Fibroblast of lung (primary cell): ENCODE data around the gene GAB1. TPM values are rescaled to one million over a fixed set of nuclear protein-coding genes. Genes with fewer than 3 reads are reported as not detected.

Experiments
- DNase-seq, 2 donors: peaks; one replicate each; pipeline versions ENCODE4 v3.0.0 to v3.0.0-alpha.2; 2010; ENCODE audit warnings: low read depth in 2 of 2
- H2AFZ ChIP-seq: 2 replicates; pipeline ENCODE4 v1.5.1; 2012; ENCODE audit warnings: low read length, control low read depth, inconsistent platforms
- H3K27ac ChIP-seq: 2 replicates; pipeline ENCODE4 v1.5.1; 2011; ENCODE audit warnings: low read length, control low read depth; ENCODE audit not compliant: insufficient read depth
- H3K27me3 ChIP-seq: 2 replicates; pipeline ENCODE4 v1.5.1; 2011; ENCODE audit warnings: mild to moderate bottlenecking, low read length; ENCODE audit not compliant: control insufficient read depth, insufficient read depth
- H3K36me3 ChIP-seq: 2 replicates; pipeline ENCODE4 v1.5.1; 2011; ENCODE audit warnings: low read length; ENCODE audit not compliant: control insufficient read depth, insufficient read depth
- H3K4me1 ChIP-seq: 2 replicates; pipeline ENCODE4 v1.5.1; 2011; ENCODE audit warnings: low read length; ENCODE audit not compliant: control insufficient read depth, insufficient read depth; ENCODE audit errors: extremely low read depth
- H3K4me2 ChIP-seq: 2 replicates; pipeline ENCODE4 v1.5.1; 2011; ENCODE audit warnings: low read length, control low read depth; ENCODE audit not compliant: insufficient read depth; ENCODE audit errors: extremely low read depth
- H3K4me3 ChIP-seq, 4 experiments: fragments of 200-600 bp in 1 of 4; sonication (generic) in 1 of 4; replicated peaks in 1 of 4; 2 replicates each; pipeline ENCODE4 v1.5.1; 2011 to 2016; ENCODE audit warnings: low read length in 4 of 4, low read depth in 3 of 4, mild to moderate bottlenecking in 3 of 4, control low read depth in 2 of 4, inconsistent platforms in 1 of 4, mixed read lengths in 1 of 4; ENCODE audit not compliant: insufficient read depth in 1 of 4; ENCODE audit errors: control extremely low read depth in 1 of 4
- H3K79me2 ChIP-seq: 2 replicates; pipeline ENCODE4 v1.5.1; 2012; ENCODE audit warnings: mild to moderate bottlenecking, low read length, inconsistent platforms; ENCODE audit not compliant: control insufficient read depth, insufficient read depth
- H3K9ac ChIP-seq: 2 replicates; pipeline ENCODE4 v1.5.1; 2011; ENCODE audit warnings: mild to moderate bottlenecking, low read length, control low read depth; ENCODE audit not compliant: insufficient read depth
- H3K9me3 ChIP-seq: 2 replicates; pipeline ENCODE4 v1.5.1; 2012; ENCODE audit warnings: low read depth, low read length; ENCODE audit not compliant: control insufficient read depth, insufficient read depth
- H4K20me1 ChIP-seq: 2 replicates; pipeline ENCODE4 v1.5.1; 2011; ENCODE audit warnings: low read length; ENCODE audit not compliant: control insufficient read depth, insufficient read depth; ENCODE audit errors: extremely low read depth
- CTCF ChIP-seq, 2 donors: IDR thresholded peaks in 1 of 2; conservative IDR thresholded peaks in 1 of 2; 1 replicate in 1 of 2; 2 replicates in 1 of 2; pipeline ENCODE4 v1.5.1; 2011 to 2012; ENCODE audit warnings: low read length in 2 of 2, control low read depth in 1 of 2, inconsistent platforms in 1 of 2, low read depth in 1 of 2, mild to moderate bottlenecking in 1 of 2
- EZH2 ChIP-seq: IDR thresholded peaks from 2 replicates; pipeline ENCODE4 v1.5.1; 2012; ENCODE audit warnings: low read length, control low read depth, mild to moderate bottlenecking; ENCODE audit errors: missing control alignments
- polyA plus RNA-seq, 2 donors: library from polyadenylated mRNA; depleted of rRNA in 1 of 2; stranded (reverse) in 1 of 2; unstranded in 1 of 2; fragments of >200 nt; gene quantifications; 2 replicates each; pipeline ENCODE4 v1.2.1, GENCODE V29; 2011 to 2012; ENCODE audit warnings: missing spikeins in 1 of 2
- total RNA-seq: library from RNA; depleted of rRNA; stranded (reverse); fragments of >200 nt; gene quantifications from 2 replicates; pipeline ENCODE4 v1.2.1, GENCODE V29; 2014

The GAB1 gene
- total and polyA plus RNA-seq, 2 donors (not counting 1 experiment from before 2014, with no cell fraction given) = 10.6 to 18.0 TPM

GRCh38 chr4:143402776-143403552, 66.3 kb downstream of the GAB1 start:
- no peaks in the 10 kb centered on the region for H4K20me1 ChIP-seq
- H2AFZ ChIP-seq = no peak overlapping the region
- H3K79me2 ChIP-seq = peaks cover 6% of the 10 kb centered on the region
- no peak for DNase-seq
- H3K9me3 ChIP-seq = no peaks in the 10 kb centered on the region
- TF ChIP-seq CTCF (conservative IDR thresholded peaks at IDR 0.05 in 1 of 2, IDR thresholded peaks at IDR 0.05 in 1 of 2; ENCODE audit: low read depth in 1 of 2, low read length in 2 of 2) (no peak), EZH2 (no peak)
- no peaks in the 10 kb centered on the region for H3K36me3 ChIP-seq
- peak overlapping the region; percentile 23 for H3K4me2 ChIP-seq
- H3K4me1 ChIP-seq = peaks cover 14% of the 10 kb centered on the region
- no peak overlapping the region for H3K4me3 ChIP-seq
- no peaks in the 10 kb centered on the region for H3K27me3 ChIP-seq
- H3K27ac ChIP-seq = no peak overlapping the region
- no peak overlapping the region for H3K9ac ChIP-seq

GRCh38 chr4:143403553-143403820, 66.8 kb downstream of the GAB1 start:
- Histone ChIP-seq H3K9me3 (no peaks in the 10 kb centered on the region), H3K4me2 (no peak overlapping the region), H3K9ac (no peak overlapping the region), H3K27me3 (no peaks in the 10 kb centered on the region), H3K4me3 (no peak overlapping the region), H2AFZ (no peak overlapping the region), H4K20me1 (no peaks in the 10 kb centered on the region), H3K4me1 (peaks cover 14% of the 10 kb centered on the region), H3K79me2 (peaks cover 6% of the 10 kb centered on the region), H3K36me3 (no peaks in the 10 kb centered on the region), H3K27ac (no peak overlapping the region)
- DNase-seq = no peak
- no peak for TF ChIP-seq CTCF (conservative IDR thresholded peaks at IDR 0.05 in 1 of 2, IDR thresholded peaks at IDR 0.05 in 1 of 2; ENCODE audit: low read depth in 1 of 2, low read length in 2 of 2)
- TF ChIP-seq EZH2 = no peak

- no peak for DNase-seq
- Histone ChIP-seq H3K27me3 (no peaks in the 10 kb centered on the region), H3K4me1 (peaks cover 11% of the 10 kb centered on the region), H3K4me3 (no peak overlapping the region), H3K79me2 (peaks cover 4% of the 10 kb centered on the region), H3K27ac (no peak overlapping the region), H4K20me1 (no peaks in the 10 kb centered on the region), H3K4me2 (no peak overlapping the region), H3K9ac (no peak overlapping the region), H2AFZ (no peak overlapping the region), H3K9me3 (no peaks in the 10 kb centered on the region), H3K36me3 (no peaks in the 10 kb centered on the region)
- TF ChIP-seq CTCF (conservative IDR thresholded peaks at IDR 0.05 in 1 of 2, IDR thresholded peaks at IDR 0.05 in 1 of 2; ENCODE audit: low read depth in 1 of 2, low read length in 2 of 2) (no peak), EZH2 (no peak)
Observed at GRCh38 chr4:143404555-143404954, 67.9 kb downstream of the GAB1 start.
